Measurements from ENCODE around the gene ADGRB3. TPM values are rescaled to one million over a fixed set of nuclear protein-coding genes. Genes with fewer than 3 reads are reported as not detected.
A peak's percentile ranks its signal among the peaks of the same experiment; 100 is the strongest.

ADGRB3 gene
- total RNA-seq, 6 donors from 2014 or later: 1.1 to 7.3 (median 3.0) TPM

GRCh38 chr6:68638230-68638900, 3.3 kb downstream of the ADGRB3 start:
- DNase-seq (no peak), ATAC-seq (ENCODE audit: low FRiP score in 2 of 2) (no peak)
- 28 to 29% methylated on average over 11 of the region's 11 CpGs for WGBS, 2 donors
- H3K4me1 ChIP-seq: peaks cover 6 to 20% (median 9%) of the 10 kb centered on the region in 4 donors
- H3K9me3 ChIP-seq: no peaks in the 10 kb centered on the region
- no peaks in the 10 kb centered on the region for H3K27me3 ChIP-seq
- H3K4me3 ChIP-seq: no peak overlapping the region
- no peak for TF ChIP-seq EP300 (IDR thresholded peaks at IDR 0.05)
- no peak for TF ChIP-seq POLR2AphosphoS5 (IDR thresholded peaks at IDR 0.05)
- no peak for TF ChIP-seq POLR2A (IDR thresholded peaks at IDR 0.05)
- TF ChIP-seq, protein P1, sequence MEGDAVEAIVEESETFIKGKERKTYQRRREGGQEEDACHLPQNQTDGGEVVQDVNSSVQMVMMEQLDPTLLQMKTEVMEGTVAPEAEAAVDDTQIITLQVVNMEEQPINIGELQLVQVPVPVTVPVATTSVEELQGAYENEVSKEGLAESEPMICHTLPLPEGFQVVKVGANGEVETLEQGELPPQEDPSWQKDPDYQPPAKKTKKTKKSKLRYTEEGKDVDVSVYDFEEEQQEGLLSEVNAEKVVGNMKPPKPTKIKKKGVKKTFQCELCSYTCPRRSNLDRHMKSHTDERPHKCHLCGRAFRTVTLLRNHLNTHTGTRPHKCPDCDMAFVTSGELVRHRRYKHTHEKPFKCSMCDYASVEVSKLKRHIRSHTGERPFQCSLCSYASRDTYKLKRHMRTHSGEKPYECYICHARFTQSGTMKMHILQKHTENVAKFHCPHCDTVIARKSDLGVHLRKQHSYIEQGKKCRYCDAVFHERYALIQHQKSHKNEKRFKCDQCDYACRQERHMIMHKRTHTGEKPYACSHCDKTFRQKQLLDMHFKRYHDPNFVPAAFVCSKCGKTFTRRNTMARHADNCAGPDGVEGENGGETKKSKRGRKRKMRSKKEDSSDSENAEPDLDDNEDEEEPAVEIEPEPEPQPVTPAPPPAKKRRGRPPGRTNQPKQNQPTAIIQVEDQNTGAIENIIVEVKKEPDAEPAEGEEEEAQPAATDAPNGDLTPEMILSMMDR (IDR thresholded peaks at IDR 0.05): peak in 5 of 6 experiments; percentile 49 to 58 (median 52)
- H3K27ac ChIP-seq: no peak overlapping the region
- H3K36me3 ChIP-seq: no peaks in the 10 kb centered on the region

DNA sequence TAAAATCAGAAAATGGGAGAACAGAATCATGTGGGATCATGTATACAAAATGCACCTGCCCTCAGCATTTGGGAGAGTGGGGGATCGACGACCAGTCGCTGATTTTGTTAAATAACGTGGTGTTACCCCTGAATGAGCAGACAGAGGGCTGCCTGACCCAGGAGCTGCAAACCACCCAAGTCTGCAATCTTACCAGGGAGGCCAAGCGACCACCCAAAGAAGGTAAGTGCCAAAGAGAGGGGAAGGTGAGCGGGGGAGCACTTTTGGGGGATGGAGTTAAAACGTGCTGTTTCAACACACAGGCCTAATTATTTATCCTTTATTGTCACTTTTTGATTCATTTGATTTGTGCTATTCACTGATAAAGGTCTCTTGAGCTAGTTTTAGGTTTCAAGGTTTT, 4.1 kb downstream of the ADGRB3 start:
- WGBS, 2 donors: 57 to 68% methylated on average over 7 of the region's 7 CpGs
- no peak overlapping the region for H3K4me3 ChIP-seq
- no peak for TF ChIP-seq EP300 (IDR thresholded peaks at IDR 0.05)
- TF ChIP-seq POLR2A (IDR thresholded peaks at IDR 0.05): no peak
- H3K27me3 ChIP-seq: no peaks in the 10 kb centered on the region
- no peak overlapping the region for H3K27ac ChIP-seq
- no peak for DNase-seq
- no peaks in the 10 kb centered on the region for H3K36me3 ChIP-seq
- no peak for ATAC-seq (ENCODE audit: low FRiP score in 2 of 2)
- H3K9me3 ChIP-seq: no peaks in the 10 kb centered on the region
- peaks cover 6 to 16% (median 8%) of the 10 kb centered on the region in 4 donors for H3K4me1 ChIP-seq

- DNase-seq: no peak
- 16 to 27% methylated on average over 13 of the region's 13 CpGs for WGBS, 2 donors
- no peaks in the 10 kb centered on the region for H3K36me3 ChIP-seq
- H3K4me3 ChIP-seq: peak overlapping the region in 3 of 4 donors; percentile 22 to 43 (median 36)
- TF ChIP-seq POLR2A (IDR thresholded peaks at IDR 0.05): no peak
- no peak for TF ChIP-seq EP300 (IDR thresholded peaks at IDR 0.05)
- TF ChIP-seq, protein P1 (IDR thresholded peaks at IDR 0.05): no peak
- TF ChIP-seq POLR2AphosphoS5 (IDR thresholded peaks at IDR 0.05): no peak
- peaks cover 6 to 16% (median 8%) of the 10 kb centered on the region in 4 donors for H3K4me1 ChIP-seq
- no peaks in the 10 kb centered on the region for H3K9me3 ChIP-seq
- peak overlapping the region in 2 of 4 donors; percentile 8 to 34 for H3K27ac ChIP-seq
- no peaks in the 10 kb centered on the region for H3K27me3 ChIP-seq
- ATAC-seq (ENCODE audit: low FRiP score in 2 of 2): peak in 1 of 2 donors; percentile 38
Observed at GRCh38 chr6:68639826-68640490, 4.9 kb downstream of the ADGRB3 start.

GRCh38 chr6:68640491-68640835, 5.4 kb downstream of the ADGRB3 start:
- peak overlapping the region in 2 of 4 donors; percentile 8 to 34 for H3K27ac ChIP-seq
- no peaks in the 10 kb centered on the region for H3K9me3 ChIP-seq
- H3K36me3 ChIP-seq: no peaks in the 10 kb centered on the region
- H3K4me3 ChIP-seq: peak overlapping the region in 3 of 4 donors; percentile 22 to 43 (median 36)
- ATAC-seq (ENCODE audit: low FRiP score in 2 of 2) (no peak), DNase-seq (no peak)
- peaks cover 6 to 13% (median 7%) of the 10 kb centered on the region in 4 donors for H3K4me1 ChIP-seq
- no peaks in the 10 kb centered on the region for H3K27me3 ChIP-seq
- 8 to 10% methylated on average over 3 of the region's 3 CpGs for WGBS, 2 donors
- TF ChIP-seq POLR2A (IDR thresholded peaks at IDR 0.05) (no peak), EP300 (IDR thresholded peaks at IDR 0.05) (no peak), POLR2AphosphoS5 (IDR thresholded peaks at IDR 0.05) (no peak)
- TF ChIP-seq, protein P1 (IDR thresholded peaks at IDR 0.05): no peak

- WGBS, 2 donors: 69 to 75% methylated on average over 2 of the region's 2 CpGs
- H3K27ac ChIP-seq: peak overlapping the region in 1 of 4 donors; percentile 34
- no peak overlapping the region for H3K4me3 ChIP-seq
- ATAC-seq (ENCODE audit: low FRiP score in 2 of 2) (no peak), DNase-seq (no peak)
- H3K9me3 ChIP-seq: no peaks in the 10 kb centered on the region
- no peaks in the 10 kb centered on the region for H3K27me3 ChIP-seq
- peaks cover 0 to 6% (median 2%) of the 10 kb centered on the region in 4 donors for H3K4me1 ChIP-seq
- TF ChIP-seq POLR2A (IDR thresholded peaks at IDR 0.05): no peak
- no peak for TF ChIP-seq EP300 (IDR thresholded peaks at IDR 0.05)
- TF ChIP-seq, protein P1 (IDR thresholded peaks at IDR 0.05): no peak
- TF ChIP-seq POLR2AphosphoS5 (IDR thresholded peaks at IDR 0.05): no peak
- no peaks in the 10 kb centered on the region for H3K36me3 ChIP-seq
Observed at GRCh38 chr6:68641172-68641571, 6.1 kb downstream of the ADGRB3 start.

Measured in upper lobe of left lung (tissue), 6 donors.